A204.1 (cell line): ENCODE results near the gene CLP1.
"Not testable (repeated sequence)": the region's sequence is repeated elsewhere in the genome, so short reads cannot be mapped to it uniquely, and the experiment has no call there.

Experiments used
- FAIRE-seq: peaks from 2 replicates; lab custom pipeline; 2012; peaks lifted over from hg19 to GRCh38; lab: Jason Lieb, UNC

The CLP1 gene

GRCh38 chr11:57641011-57641807 is 16.4 kb upstream of the CLP1 start:
- peak; percentile 84 for FAIRE-seq

DNA sequence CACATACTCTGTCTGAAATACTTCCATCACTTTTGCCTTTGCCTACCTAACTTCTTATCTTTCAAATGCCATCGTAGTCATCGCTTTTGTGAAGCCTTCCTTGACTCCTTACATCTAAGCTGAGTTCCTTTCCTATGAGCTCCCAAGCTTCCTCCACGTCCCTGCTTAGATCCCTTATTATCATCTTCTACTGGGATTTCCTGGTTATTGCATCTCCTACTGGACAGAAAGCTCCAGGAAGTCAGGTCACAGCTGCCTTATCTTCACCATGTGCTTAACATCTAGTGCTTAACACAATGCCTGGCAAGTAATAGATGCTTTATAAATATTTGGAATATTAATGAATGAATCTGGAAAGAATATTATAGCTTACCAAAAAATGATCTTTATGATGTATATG is 13.8 kb upstream of the CLP1 start:
- no peak for FAIRE-seq

- no peak for FAIRE-seq
Measured at GRCh38 chr11:57644748-57645688, 12.5 kb upstream of the CLP1 start.

DNA sequence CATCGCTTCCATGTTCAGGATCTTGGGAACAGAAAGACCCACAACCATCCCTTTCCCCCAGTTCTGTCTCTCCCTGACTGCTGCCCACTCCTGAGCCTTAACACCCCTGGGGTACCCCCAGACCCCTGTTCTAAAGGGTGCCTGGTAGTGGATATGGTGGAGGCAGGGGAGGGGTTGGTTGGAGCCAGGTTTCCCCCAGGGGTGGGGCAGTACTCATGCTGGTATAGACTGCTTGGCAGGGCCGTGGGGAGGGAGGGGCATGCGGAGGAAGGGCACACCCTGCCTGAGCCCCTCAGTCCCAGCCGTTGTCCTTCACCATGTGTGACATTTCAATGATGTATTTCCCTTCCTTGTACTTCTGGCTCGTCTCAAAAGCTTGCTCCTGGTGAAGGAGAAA is 11.9 kb upstream of the CLP1 start:
- no peak for FAIRE-seq

GRCh38 chr11:57646194-57646798 is 11.3 kb upstream of the CLP1 start:
- no peak for FAIRE-seq

DNA sequence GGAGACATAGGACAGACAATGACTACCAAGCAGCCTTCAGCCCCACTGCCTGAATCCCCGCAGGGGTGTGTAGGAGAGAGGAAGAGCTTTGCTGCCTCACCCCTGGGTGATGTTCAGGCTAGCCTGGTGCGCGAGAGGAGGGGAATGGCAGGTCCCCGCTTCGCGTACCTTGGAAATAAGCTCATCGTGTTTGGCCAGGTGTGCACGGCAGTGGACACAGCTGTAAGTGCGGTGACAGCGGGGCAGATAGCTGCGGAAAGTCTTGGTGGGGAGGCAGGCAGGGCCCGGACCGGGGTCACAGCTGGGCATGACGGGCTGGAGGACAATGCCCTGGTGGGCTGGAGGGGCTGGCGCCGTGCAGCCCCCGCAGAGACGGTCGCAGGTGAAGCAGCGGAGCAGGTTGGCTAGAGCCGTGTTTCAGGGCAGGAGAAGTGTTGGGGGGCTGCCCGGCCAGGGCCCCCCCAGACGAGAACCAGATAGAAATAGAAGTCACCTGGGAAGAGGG is 10.7 kb upstream of the CLP1 start:
- FAIRE-seq = no peak

DNA sequence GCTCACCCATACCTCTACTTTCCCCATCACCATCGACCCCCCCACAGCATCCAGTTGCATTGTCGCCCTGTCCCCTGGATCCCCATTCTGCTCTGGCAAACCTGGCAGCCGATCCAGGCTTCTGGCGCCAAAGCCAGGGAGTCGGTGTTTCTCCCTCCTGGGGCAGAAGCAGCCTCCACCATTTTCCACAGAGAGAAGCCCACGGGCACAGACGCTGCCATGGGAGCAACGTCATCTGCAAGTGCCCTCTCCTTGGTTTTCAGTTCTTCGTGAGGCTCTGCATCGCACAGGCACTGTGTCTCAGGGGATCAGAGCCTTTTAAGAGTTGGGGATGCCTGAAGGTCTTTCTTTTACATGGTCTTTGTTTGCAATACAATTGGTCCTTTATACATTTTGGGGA is 10.2 kb upstream of the CLP1 start:
- no peak for FAIRE-seq

- no peak for FAIRE-seq
Measured at GRCh38 chr11:57647960-57648800, 9.4 kb upstream of the CLP1 start.

- no peak for FAIRE-seq
Measured at GRCh38 chr11:57648801-57649735, 8.5 kb upstream of the CLP1 start.

GRCh38 chr11:57649826-57650738 is 7.5 kb upstream of the CLP1 start, which contains the start of gene YPEL4:
YPEL4 (minus strand) TSS chr11:57649912; CDS start chr11:57647107, 2,805 bp downstream.
- FAIRE-seq = no peak

GRCh38 chr11:57650739-57651090 is 6.8 kb upstream of the CLP1 start:
- no peak for FAIRE-seq

- no peak for FAIRE-seq
Measured at GRCh38 chr11:57651408-57651807, 6.2 kb upstream of the CLP1 start.

- not testable (repeated sequence) for FAIRE-seq
Measured at GRCh38 chr11:57652230-57652629, 5.3 kb upstream of the CLP1 start.

DNA sequence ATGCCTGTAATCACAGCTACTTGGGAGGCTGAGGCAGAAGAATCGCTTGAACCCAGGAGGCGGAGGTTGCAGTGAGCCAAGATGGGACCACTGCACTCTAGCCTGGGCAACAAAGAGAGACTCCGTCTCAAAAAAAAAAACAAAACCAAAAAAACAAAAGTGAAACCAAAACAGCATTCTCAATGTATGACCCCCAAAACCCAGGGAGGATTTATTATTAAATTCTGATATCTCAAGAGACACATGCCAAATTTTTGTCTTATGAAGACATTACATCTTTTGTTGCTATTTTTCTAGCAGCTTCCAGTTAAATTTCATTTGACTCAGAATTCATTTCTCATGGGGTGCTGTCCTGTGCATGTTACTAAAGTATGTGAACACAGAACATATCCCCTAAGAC is 4.9 kb upstream of the CLP1 start:
- FAIRE-seq = no peak

- no peak for FAIRE-seq
Measured at GRCh38 chr11:57653163-57653562, 4.4 kb upstream of the CLP1 start.

GRCh38 chr11:57656885-57657193 is 723 bp upstream of the CLP1 start:
- no peak for FAIRE-seq

DNA sequence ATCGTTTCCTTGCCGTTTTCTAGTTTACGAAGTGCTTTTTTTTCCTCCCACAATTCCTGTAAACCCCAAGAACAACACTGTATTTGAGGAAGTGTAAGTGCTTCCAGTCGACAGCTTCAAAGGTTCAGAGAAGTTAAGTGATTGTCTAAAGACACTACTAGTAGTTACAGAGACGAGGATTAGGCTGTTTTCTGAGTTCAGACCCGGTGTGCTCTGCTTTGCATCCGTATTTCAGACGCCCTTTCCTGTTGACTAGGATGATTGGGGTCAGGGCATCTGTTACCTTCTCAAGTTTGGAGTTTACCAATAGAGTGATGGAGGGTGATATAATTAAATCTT is 430 bp downstream of the CLP1 start:
- no peak for FAIRE-seq

- FAIRE-seq = no peak
Measured at GRCh38 chr11:57659669-57660068, 2.1 kb downstream of the CLP1 start.

DNA sequence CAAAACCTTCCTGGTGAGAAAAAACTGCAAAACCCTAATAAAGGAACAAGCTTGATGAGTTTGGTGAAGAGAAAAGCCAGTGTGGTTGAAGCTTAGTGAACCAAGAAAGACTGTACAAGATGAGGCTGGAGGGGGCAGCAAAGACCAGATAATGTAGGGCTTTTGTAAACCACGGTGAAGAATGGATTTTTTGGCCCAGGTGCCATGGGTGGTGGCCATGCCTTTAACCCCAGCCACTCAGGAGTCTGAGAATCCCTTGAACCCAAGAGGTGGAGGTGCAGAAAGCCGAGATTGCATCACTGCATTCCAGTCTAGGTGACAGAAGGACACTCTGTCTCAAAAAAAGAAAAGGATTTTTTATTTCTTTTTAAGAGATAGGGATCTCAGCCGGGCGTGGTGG is 5.3 kb downstream of the CLP1 start:
- FAIRE-seq = no peak

- FAIRE-seq = no peak
Measured at GRCh38 chr11:57663975-57664374, 6.4 kb downstream of the CLP1 start.
